HG03457 (cell line): ENCODE data around the gene CREB3L1.
A peak's percentile ranks its signal among the peaks of the same experiment; 100 is the strongest.

Source experiments
- ATAC-seq: cut with Tn5 transposase; IDR thresholded peaks from one replicate; pipeline ENCODE4 v1.9.1; 2021; ENCODE audit warnings: moderate number of reproducible peaks; ENCODE audit not compliant: unreplicated experiment

Gene CREB3L1

GRCh38 chr11:46342239-46342638, 64.8 kb downstream of the CREB3L1 start:
- ATAC-seq: no peak

- ATAC-seq: no peak
Measured at GRCh38 chr11:46343520-46343919, 66.1 kb downstream of the CREB3L1 start.

GRCh38 chr11:46345131-46345597, 67.7 kb downstream of the CREB3L1 start:
- ATAC-seq: no peak

- ATAC-seq: no peak
Measured at GRCh38 chr11:46345881-46346484, 68.5 kb downstream of the CREB3L1 start.

GRCh38 chr11:46346886-46347636, 69.6 kb downstream of the CREB3L1 start, which contains the start of gene DGKZ:
Gene DGKZ (plus strand): TSS chr11:46347463. CDS start chr11:46347660, 197 bp downstream.
- ATAC-seq: peak; percentile 53

- no peak for ATAC-seq
Measured at GRCh38 chr11:46347637-46348311, 70.3 kb downstream of the CREB3L1 start.

- ATAC-seq: no peak
Measured at GRCh38 chr11:46348566-46349401, 71.3 kb downstream of the CREB3L1 start.

GRCh38 chr11:46350695-46351094, 73.2 kb downstream of the CREB3L1 start:
- ATAC-seq: no peak

- no peak for ATAC-seq
Measured at GRCh38 chr11:46351148-46351547, 73.7 kb downstream of the CREB3L1 start.

GRCh38 chr11:46351606-46352005, 74.1 kb downstream of the CREB3L1 start:
- no peak for ATAC-seq

- ATAC-seq: no peak
Measured at GRCh38 chr11:46352063-46352841, 74.8 kb downstream of the CREB3L1 start.

GRCh38 chr11:46353698-46354097, 76.2 kb downstream of the CREB3L1 start:
- no peak for ATAC-seq

GRCh38 chr11:46356924-46357482, 79.5 kb downstream of the CREB3L1 start:
- no peak for ATAC-seq

GRCh38 chr11:46357483-46357936, 80.0 kb downstream of the CREB3L1 start:
- ATAC-seq: no peak

- no peak for ATAC-seq
Measured at GRCh38 chr11:46359953-46360352, 82.5 kb downstream of the CREB3L1 start.

- peak; percentile 20 for ATAC-seq
Measured at GRCh38 chr11:46360878-46361277, 83.4 kb downstream of the CREB3L1 start.

- peak; percentile 52 for ATAC-seq
Measured at GRCh38 chr11:46361283-46362155, 84.1 kb downstream of the CREB3L1 start.

- ATAC-seq: no peak
Measured at GRCh38 chr11:46362156-46363030, 84.9 kb downstream of the CREB3L1 start.
